ENCODE results near the gene BRD1. TPM values are rescaled to one million over a fixed set of nuclear protein-coding genes. Genes with fewer than 3 reads are reported as not detected.

The BRD1 gene
- total RNA-seq, 1 donor from 2014 or later, result 64.1 TPM

GRCh38 chr22:49811020-49811791, 16.5 kb downstream of the BRD1 start:
- H3K27ac Mint-ChIP-seq, result peak overlapping the region; percentile 59
- no peak overlapping the region for H3K4me3 Mint-ChIP-seq
- H3K27me3 Mint-ChIP-seq (ENCODE audit: low read depth), result no peaks in the 10 kb centered on the region
- H3K36me3 Mint-ChIP-seq, result peaks cover 32% of the 10 kb centered on the region
- peaks cover 7% of the 10 kb centered on the region for H3K9me3 Mint-ChIP-seq
- peaks cover 19% of the 10 kb centered on the region for H3K4me1 Mint-ChIP-seq
- no peak for TF ChIP-seq CTCF (IDR thresholded peaks at IDR 0.05; ENCODE audit: unreplicated experiment)
- no peak for DNase-seq (ENCODE audit: low spot score in 2 of 2, unreplicated experiment in 2 of 2)

- Mint-ChIP-seq H3K36me3 (peaks cover 34% of the 10 kb centered on the region), H3K27ac (peak overlapping the region; percentile 36), H3K4me3 (no peak overlapping the region), H3K27me3 (ENCODE audit: low read depth) (no peaks in the 10 kb centered on the region), H3K9me3 (peaks cover 7% of the 10 kb centered on the region), H3K4me1 (peaks cover 19% of the 10 kb centered on the region)
- TF ChIP-seq CTCF (IDR thresholded peaks at IDR 0.05; ENCODE audit: unreplicated experiment), result no peak
- no peak for DNase-seq (ENCODE audit: low spot score in 2 of 2, unreplicated experiment in 2 of 2)
Observed at GRCh38 chr22:49810363-49811019, 17.2 kb downstream of the BRD1 start.

- Mint-ChIP-seq H3K27ac (peak overlapping the region; percentile 74), H3K36me3 (peaks cover 34% of the 10 kb centered on the region), H3K9me3 (peaks cover 7% of the 10 kb centered on the region), H3K27me3 (ENCODE audit: low read depth) (no peaks in the 10 kb centered on the region), H3K4me3 (no peak overlapping the region), H3K4me1 (peaks cover 19% of the 10 kb centered on the region)
- DNase-seq (ENCODE audit: low spot score in 2 of 2, unreplicated experiment in 2 of 2), result no peak
- TF ChIP-seq CTCF (IDR thresholded peaks at IDR 0.05; ENCODE audit: unreplicated experiment), result no peak
Observed at GRCh38 chr22:49807780-49808708, 19.6 kb downstream of the BRD1 start.

GRCh38 chr22:49807129-49807528, 20.5 kb downstream of the BRD1 start:
- Mint-ChIP-seq H3K4me1 (peaks cover 19% of the 10 kb centered on the region), H3K36me3 (peaks cover 40% of the 10 kb centered on the region), H3K9me3 (peaks cover 7% of the 10 kb centered on the region), H3K4me3 (no peak overlapping the region), H3K27ac (no peak overlapping the region), H3K27me3 (ENCODE audit: low read depth) (no peaks in the 10 kb centered on the region)
- DNase-seq (ENCODE audit: low spot score in 2 of 2, unreplicated experiment in 2 of 2), result no peak
- TF ChIP-seq CTCF (IDR thresholded peaks at IDR 0.05; ENCODE audit: unreplicated experiment), result no peak

- Mint-ChIP-seq H3K27me3 (ENCODE audit: low read depth) (no peaks in the 10 kb centered on the region), H3K4me3 (no peak overlapping the region), H3K9me3 (peaks cover 7% of the 10 kb centered on the region), H3K4me1 (peaks cover 10% of the 10 kb centered on the region), H3K36me3 (peaks cover 38% of the 10 kb centered on the region), H3K27ac (no peak overlapping the region)
- DNase-seq (ENCODE audit: low spot score in 2 of 2, unreplicated experiment in 2 of 2), result no peak
- no peak for TF ChIP-seq CTCF (IDR thresholded peaks at IDR 0.05; ENCODE audit: unreplicated experiment)
Observed at GRCh38 chr22:49803737-49804375, 23.8 kb downstream of the BRD1 start.
